H1 (cell line): Measurements from ENCODE around the gene TINAGL1. TPM values are rescaled to one million over a fixed set of nuclear protein-coding genes. Genes with fewer than 3 reads are reported as not detected.

Source experiments
- CTCF ChIA-PET: fragments of 300-600 bp; sonication (Branson Sonifier 250); formaldehyde crosslinking; loops from one replicate; lab custom pipeline; 2021; ENCODE audit not compliant: partially characterized antibody; lab: Charles Lee
- POLR2A ChIA-PET: fragments of 300-600 bp; sonication (Branson Sonifier 250); formaldehyde crosslinking; loops from one replicate; lab custom pipeline; 2021; ENCODE audit warnings: inconsistent platforms; ENCODE audit not compliant: partially characterized antibody; lab: Charles Lee
- DNase-seq, 2 experiments: peaks; one replicate each; pipeline versions ENCODE4 v3.0.0 to v3.0.0-alpha.2; 2010 to 2022; ENCODE audit warnings: low spot score in 2 of 2, low read depth in 1 of 2, mixed read lengths in 1 of 2
- FAIRE-seq: peaks from 2 replicates; lab custom pipeline; 2011; peaks lifted over from hg19 to GRCh38; lab: Jason Lieb, UNC
- H2AFZ ChIP-seq: 2 replicates; pipeline ENCODE4 v1.8.1; 2012; ENCODE audit warnings: low read length, inconsistent platforms
- H2AK5ac ChIP-seq: 2 replicates; pipeline ENCODE4 v1.6.1; 2013; ENCODE audit warnings: low read depth, low read length
- H2BK120ac ChIP-seq: replicated peaks from 2 replicates; pipeline ENCODE3; 2013; ENCODE audit warnings: low read depth, low read length, inconsistent platforms
- H2BK12ac ChIP-seq: 2 replicates; pipeline ENCODE4 v1.6.1; 2013; ENCODE audit warnings: low read depth, low read length
- H2BK15ac ChIP-seq: 2 replicates; pipeline ENCODE4 v1.6.1; 2013; ENCODE audit warnings: low read length
- H2BK20ac ChIP-seq: 2 replicates; pipeline ENCODE4 v1.6.1; 2013; ENCODE audit warnings: low read length
- H2BK5ac ChIP-seq: 2 replicates; pipeline ENCODE4 v1.6.1; 2013; ENCODE audit warnings: low read depth, low read length
- H3K14ac ChIP-seq: 2 replicates; pipeline ENCODE4 v1.6.1; 2013; ENCODE audit warnings: inconsistent platforms; ENCODE audit not compliant: insufficient read length
- H3K18ac ChIP-seq: 2 replicates; pipeline ENCODE4 v1.6.1; 2013; ENCODE audit warnings: low read length; ENCODE audit errors: extremely low read depth
- H3K23ac ChIP-seq: 2 replicates; pipeline ENCODE4 v1.6.1; 2013; ENCODE audit warnings: inconsistent platforms; ENCODE audit not compliant: insufficient read length
- H3K23me2 ChIP-seq: 2 replicates; pipeline ENCODE4 v1.6.1; 2013; ENCODE audit warnings: low read depth, low read length
- H3K27ac ChIP-seq: 2 replicates; pipeline ENCODE4 v1.6.1; 2011; ENCODE audit warnings: low read depth, low read length, inconsistent platforms
- H3K27me3 ChIP-seq, 4 experiments: replicated peaks in 1 of 4; 1 replicate in 1 of 4; 2 replicates in 3 of 4; pipeline versions ENCODE4 v1.6.1 to v1.8.1; 2011 to 2013; ENCODE audit warnings: low read length in 3 of 4, mild to moderate bottlenecking in 3 of 4, inconsistent platforms in 2 of 4, mixed read lengths in 2 of 4, moderate library complexity in 1 of 4; ENCODE audit not compliant: control insufficient read depth in 3 of 4, insufficient read depth in 3 of 4; ENCODE audit errors: extremely low read depth in 1 of 4
- H3K36me3 ChIP-seq, 4 experiments: 2 replicates each; pipeline versions ENCODE4 v1.6.1 to v1.8.1; 2011 to 2013; ENCODE audit warnings: mild to moderate bottlenecking in 4 of 4, low read length in 3 of 4, moderate library complexity in 2 of 4, control low read depth in 1 of 4, inconsistent platforms in 1 of 4; ENCODE audit not compliant: insufficient read depth in 4 of 4, control insufficient read depth in 2 of 4
- H3K4ac ChIP-seq: replicated peaks from 2 replicates; pipeline ENCODE3; 2013; ENCODE audit warnings: low read length, low read depth, mixed read lengths, inconsistent platforms; ENCODE audit not compliant: insufficient read length
- H3K4me1 ChIP-seq, 4 experiments: replicated peaks in 1 of 4; 1 replicate in 1 of 4; 2 replicates in 3 of 4; pipeline versions ENCODE4 v1.6.1 to v1.8.1; 2011 to 2013; ENCODE audit warnings: low read length in 3 of 4, inconsistent platforms in 2 of 4, mixed read lengths in 1 of 4; ENCODE audit not compliant: insufficient read depth in 4 of 4, control insufficient read depth in 3 of 4
- H3K4me2 ChIP-seq, 2 experiments: 2 replicates each; pipeline versions ENCODE4 v1.6.1 to v1.8.1; 2011 to 2013; ENCODE audit warnings: low read depth in 2 of 2, low read length in 2 of 2, control low read depth in 1 of 2, inconsistent platforms in 1 of 2, mild to moderate bottlenecking in 1 of 2; ENCODE audit not compliant: insufficient read depth in 1 of 2
- H3K4me3 ChIP-seq, 4 experiments: fragments of 200-600, 300-600 bp in 1 of 4; sonication (generic), shearing (Covaris generic), sonication (Bioruptor Twin) in 1 of 4; 2 replicates each; pipeline versions ENCODE4 v1.5.1 to v1.8.1; 2011 to 2016; ENCODE audit warnings: low read length in 4 of 4, low read depth in 3 of 4, control low read depth in 2 of 4, inconsistent platforms in 2 of 4, mild to moderate bottlenecking in 2 of 4, mixed read lengths in 1 of 4, moderate library complexity in 1 of 4; ENCODE audit not compliant: insufficient read depth in 2 of 4; ENCODE audit errors: extremely low read depth in 1 of 4
- H3K56ac ChIP-seq: replicated peaks from 2 replicates; pipeline ENCODE3; 2013; ENCODE audit warnings: low read depth, mild to moderate bottlenecking, mixed read lengths, low read length, inconsistent platforms; ENCODE audit not compliant: insufficient read length
- H3K79me1 ChIP-seq: 2 replicates; pipeline ENCODE4 v1.6.1; 2013; ENCODE audit warnings: low read depth, low read length, control low read depth
- H3K79me2 ChIP-seq, 2 experiments: 2 replicates each; pipeline versions ENCODE4 v1.6.1 to v1.8.1; 2012 to 2013; ENCODE audit warnings: low read length in 2 of 2, mild to moderate bottlenecking in 2 of 2, inconsistent platforms in 1 of 2; ENCODE audit not compliant: insufficient read depth in 2 of 2, control insufficient read depth in 1 of 2
- H3K9ac ChIP-seq, 4 experiments: replicated peaks in 1 of 4; 1 replicate in 1 of 4; 2 replicates in 3 of 4; pipeline versions ENCODE4 v1.6.1 to v1.8.1; 2011 to 2013; ENCODE audit warnings: low read depth in 3 of 4, low read length in 3 of 4, control low read depth in 2 of 4, mild to moderate bottlenecking in 2 of 4, moderate library complexity in 2 of 4, inconsistent platforms in 1 of 4; ENCODE audit errors: extremely low read depth in 1 of 4
- H3K9me3 ChIP-seq, 2 experiments: 2 replicates each; pipeline versions ENCODE4 v1.6.1 to v1.8.1; 2012 to 2013; ENCODE audit warnings: mild to moderate bottlenecking in 2 of 2, moderate library complexity in 2 of 2, control low read depth in 1 of 2, inconsistent platforms in 1 of 2, low read depth in 1 of 2, low read length in 1 of 2, mixed read lengths in 1 of 2; ENCODE audit not compliant: insufficient read depth in 2 of 2
- H4K20me1 ChIP-seq, 2 experiments: replicated peaks in 1 of 2; 2 replicates each; pipeline versions ENCODE3 to v1.8.1; 2011 to 2013; ENCODE audit warnings: inconsistent platforms in 2 of 2, low read length in 2 of 2, mild to moderate bottlenecking in 1 of 2; ENCODE audit not compliant: insufficient read depth in 2 of 2, control insufficient read depth in 1 of 2
- H4K5ac ChIP-seq: 2 replicates; pipeline ENCODE4 v1.6.1; 2013; ENCODE audit warnings: low read length, low read depth, mixed read lengths, inconsistent platforms; ENCODE audit not compliant: insufficient read length
- H4K8ac ChIP-seq: 2 replicates; pipeline ENCODE4 v1.8.0; 2013; ENCODE audit warnings: mild to moderate bottlenecking, moderate library complexity, low read length, inconsistent platforms; ENCODE audit not compliant: insufficient read depth; ENCODE audit errors: extremely low read depth
- H4K91ac ChIP-seq: replicated peaks from 2 replicates; pipeline ENCODE3; 2013; ENCODE audit warnings: low read length, mixed read lengths, inconsistent platforms; ENCODE audit not compliant: insufficient read length
- ATF2 ChIP-seq: IDR thresholded peaks from 2 replicates; pipeline ENCODE4 v1.6.1; 2012; ENCODE audit warnings: low read length, inconsistent platforms
- EP300 ChIP-seq, 2 experiments: IDR thresholded peaks; 1 replicate in 1 of 2; 2 replicates in 1 of 2; pipeline ENCODE4 v1.6.1; 2011 to 2012; ENCODE audit warnings: low read depth in 2 of 2, low read length in 2 of 2, mild to moderate bottlenecking in 2 of 2, borderline replicate concordance in 1 of 2, inconsistent platforms in 1 of 2, moderate library complexity in 1 of 2
- JUN ChIP-seq: IDR thresholded peaks from 2 replicates; pipeline ENCODE4 v1.6.1; 2011; ENCODE audit warnings: low read depth, mild to moderate bottlenecking, improper control_type of control experiment, low read length
- JUND ChIP-seq: IDR thresholded peaks from 2 replicates; pipeline ENCODE4 v1.6.1; 2011; ENCODE audit warnings: mild to moderate bottlenecking, improper control_type of control experiment, low read length
- NANOG ChIP-seq: IDR thresholded peaks from 2 replicates; pipeline ENCODE4 v1.6.1; 2011; ENCODE audit warnings: low read length, low read depth, mild to moderate bottlenecking, inconsistent platforms; ENCODE audit not compliant: insufficient read depth, poor library complexity, severe bottlenecking
- RAD21 ChIP-seq, 2 experiments: IDR thresholded peaks in 1 of 2; conservative IDR thresholded peaks in 1 of 2; 2 replicates each; pipeline ENCODE4 v1.6.1; 2011; ENCODE audit warnings: low read depth in 2 of 2, low read length in 2 of 2, improper control_type of control experiment in 1 of 2, inconsistent platforms in 1 of 2, mild to moderate bottlenecking in 1 of 2, moderate library complexity in 1 of 2
- SP4 ChIP-seq: IDR thresholded peaks from 2 replicates; pipeline ENCODE4 v1.6.1; 2012; ENCODE audit warnings: low read length, inconsistent platforms
- USF2 ChIP-seq: IDR thresholded peaks from 2 replicates; pipeline ENCODE4 v1.6.1; 2011; ENCODE audit warnings: low read length, improper control_type of control experiment
- WGBS, 2 experiments: shearing (Covaris generic) in 1 of 2; methylation state at CpG; one replicate each; pipeline versions ENCODE4 v1.1.6 to v1.1.7; 2013 to 2015; ENCODE audit warnings: low lambda C conversion rate in 2 of 2, mixed read lengths in 2 of 2, inconsistent platforms in 1 of 2, low coverage in 1 of 2, missing lambda C conversion rate in 1 of 2; ENCODE audit not compliant: insufficient replicate concordance in 2 of 2, insufficient coverage in 1 of 2, insufficient read length in 1 of 2; ENCODE audit errors: extremely low coverage in 1 of 2, missing lambda C conversion rate in 1 of 2; 5-methylcytosine and 5-hydroxymethylcytosine counted together
- polyA plus RNA-seq, 7 experiments: library from polyadenylated mRNA; depleted of rRNA in 3 of 7; stranded (reverse) in 5 of 7; unstranded in 2 of 7; fragments of >200 nt in 5 of 7; fragments of 200-250 nt in 2 of 7; gene quantifications; 1 replicate in 5 of 7; 2 replicates in 1 of 7; 4 replicates in 1 of 7; pipeline versions ENCODE4 v1.2.1 to v1.2.3, GENCODE V29; 2011 to 2013; ENCODE audit warnings: missing spikeins in 2 of 7, mixed read lengths in 2 of 7
- total RNA-seq: library from RNA; stranded (reverse); fragmentation: NEBNext Ultra II Directional; extraction: Animal tissue kit (Norgen Biotek cat#: 25700); gene quantifications from 2 replicates; pipeline ENCODE4 v1.2.1, GENCODE V29; 2021

TINAGL1 gene
- total and polyA plus RNA-seq, 2 of the 8 experiments (the other 6 are each of a cell fraction or from before 2014, with no cell fraction given), result 11.2 to 21.7 TPM

- Histone ChIP-seq H2AFZ (no peak overlapping the region), H3K4ac (no peak overlapping the region), H3K14ac (no peak overlapping the region), H2BK20ac (peak overlapping the region; percentile 72; the same call in 1 of the 2 replicates), H3K27me3 (peaks cover 0 to 2% (median 0%) of the 10 kb centered on the region in 4 experiments; a peak in 1 of 7 replicates), H3K23me2 (no peaks in the 10 kb centered on the region; the same call in 1 of the 2 replicates), H3K79me1 (no peaks in the 10 kb centered on the region), H3K9me3 (no peaks in the 10 kb centered on the region), H2BK12ac (peak overlapping the region; percentile 84; the same call in 1 of the 2 replicates), H3K4me2 (no peak overlapping the region; a peak in 1 of 4 replicates), H3K56ac (no peak overlapping the region), H3K9ac (no peak overlapping the region), H3K4me1 (peaks cover 7 to 43% (median 24%) of the 10 kb centered on the region in 4 experiments), H2BK120ac (no peak overlapping the region), H3K79me2 (no peaks in the 10 kb centered on the region), H4K91ac (no peak overlapping the region), H4K8ac (no peak overlapping the region), H3K36me3 (no peaks in the 10 kb centered on the region), H2BK15ac (no peak overlapping the region), H3K4me3 (no peak overlapping the region), H3K27ac (no peak overlapping the region), H2AK5ac (no peak overlapping the region), H4K20me1 (no peaks in the 10 kb centered on the region), H3K18ac (no peak overlapping the region), H2BK5ac (no peak overlapping the region), H3K23ac (no peak overlapping the region), H4K5ac (no peak overlapping the region)
- WGBS, 2 experiments, result 82% methylated on average over 12 of the region's 15 CpGs; no CpG with 5 or more reads in 1 of the 2 experiments
- ChIA-PET POLR2A (interaction anchor here (0.9 to 1.7 kb wide), 3 partner anchors 15 to 70 kb away, joined by 4 to 6 read pairs (median 4); partner anchors contain the start of gene PEF1), CTCF (interaction anchor here (0.6 to 2.1 kb wide), 16 partner anchors 8 to 818 kb away, joined by 3 to 9 read pairs (median 4); no protein-coding TSS in a partner anchor)
- peak in 1 of 2 experiments; percentile 35 for DNase-seq
- FAIRE-seq, result no peak
- TF ChIP-seq ATF2 (no peak), JUN (no peak), USF2 (no peak), SP4 (no peak), NANOG (no peak), JUND (no peak), EP300 (IDR thresholded peaks at IDR 0.05; ENCODE audit: borderline replicate concordance in 1 of 2, low read depth in 2 of 2, low read length in 2 of 2) (no peak), RAD21 (IDR thresholded peaks at IDR 0.05 in 1 of 2, conservative IDR thresholded peaks at IDR 0.05 in 1 of 2; ENCODE audit: low read depth in 2 of 2, low read length in 2 of 2) (no peak)
Observed at GRCh38 chr1:31580891-31581603, 4.7 kb downstream of the TINAGL1 start.
